ENCODE results near the gene SNHG17. TPM values are rescaled to one million over a fixed set of nuclear protein-coding genes. Genes with fewer than 3 reads are reported as not detected.

Gene SNHG17
- total RNA-seq, result 49.6 and 64.3 TPM in 2 replicates
- total RNA-seq (2013), result 11.7 TPM
- 78.0 and 89.4 TPM in 2 replicates for polyA plus RNA-seq
- polyA minus RNA-seq, result 13.1 and 15.0 TPM in 2 replicates

DNA sequence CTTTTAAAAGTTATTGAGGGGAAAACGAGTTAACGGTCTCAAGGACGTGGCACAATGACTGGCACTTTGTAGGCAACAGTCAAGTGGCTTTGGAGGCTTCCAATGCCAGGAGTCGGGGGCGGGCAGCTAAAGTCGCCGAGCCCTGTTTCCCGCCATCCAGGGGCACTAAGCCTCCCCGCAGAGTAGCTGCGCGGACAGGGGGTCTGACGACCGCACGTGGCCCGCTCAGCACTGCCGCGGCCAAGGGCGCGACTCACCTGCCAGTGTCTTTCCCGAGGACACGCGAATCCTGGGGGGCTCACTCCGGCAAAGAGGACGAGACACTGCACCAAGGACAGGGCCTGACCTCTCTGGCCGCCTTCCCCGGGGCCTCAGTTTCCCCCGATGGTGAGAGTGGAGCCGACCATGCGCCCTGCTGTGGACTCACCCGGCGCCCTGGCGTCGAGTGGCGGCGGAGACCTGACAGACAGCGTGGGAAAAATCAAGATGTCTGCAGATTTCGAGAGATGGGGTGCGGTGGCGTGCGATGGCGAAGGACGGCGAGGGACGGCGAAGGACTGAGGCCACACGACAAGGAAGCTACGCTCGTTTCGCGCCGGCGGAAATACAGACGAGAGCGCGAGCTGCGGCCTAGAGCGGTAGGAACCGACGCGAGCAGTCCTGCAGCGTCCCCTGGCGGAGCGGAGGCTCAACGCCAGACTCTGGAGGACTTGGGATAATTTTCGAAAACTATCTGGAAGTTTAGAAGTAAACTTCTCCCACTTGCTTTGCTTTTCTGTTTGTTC is at the start of gene SNHG17:
Gene SNHG17 (minus strand): TSS at position 559 of the 785 bp plus-strand sequence.
- Mint-ChIP-seq H3K27me3 (peaks cover 12% of the 10 kb centered on the region), H3K4me3 (peak within 1 kb of the TSS; percentile 99), H3K9me3 (ENCODE audit: insufficient read depth) (no peaks in the 10 kb centered on the region), H3K27ac (peak within 1 kb of the TSS; percentile 98), H3K4me1 (peaks cover 27% of the 10 kb centered on the region)
- H3K9me3 ChIP-seq (ENCODE audit: control extremely low read depth in 1 of 3, control insufficient read depth in 2 of 3, insufficient read depth in 1 of 3, low read length in 2 of 3), result no peaks in the 10 kb centered on the region
- peak within 1 kb of the TSS; percentile 74 for H3K9ac ChIP-seq (ENCODE audit: low read length)
- intact Hi-C loops (cut with micrococcal nuclease), result loop anchor here (1.0 to 2.0 kb wide), 3 partner anchors 11 to 402 kb away; partner anchors contain the start of genes RPRD1B and TTI1
- peak within 1 kb of the TSS; percentile 72 to 83 for H3K27ac ChIP-seq (ENCODE audit: low read length in 2 of 2)
- no peak for TF ChIP-seq EZH2 (IDR thresholded peaks at IDR 0.05; ENCODE audit: borderline replicate concordance, insufficient read depth, low read depth, low read length, poor library complexity, severe bottlenecking)
- TF ChIP-seq, protein P1, sequence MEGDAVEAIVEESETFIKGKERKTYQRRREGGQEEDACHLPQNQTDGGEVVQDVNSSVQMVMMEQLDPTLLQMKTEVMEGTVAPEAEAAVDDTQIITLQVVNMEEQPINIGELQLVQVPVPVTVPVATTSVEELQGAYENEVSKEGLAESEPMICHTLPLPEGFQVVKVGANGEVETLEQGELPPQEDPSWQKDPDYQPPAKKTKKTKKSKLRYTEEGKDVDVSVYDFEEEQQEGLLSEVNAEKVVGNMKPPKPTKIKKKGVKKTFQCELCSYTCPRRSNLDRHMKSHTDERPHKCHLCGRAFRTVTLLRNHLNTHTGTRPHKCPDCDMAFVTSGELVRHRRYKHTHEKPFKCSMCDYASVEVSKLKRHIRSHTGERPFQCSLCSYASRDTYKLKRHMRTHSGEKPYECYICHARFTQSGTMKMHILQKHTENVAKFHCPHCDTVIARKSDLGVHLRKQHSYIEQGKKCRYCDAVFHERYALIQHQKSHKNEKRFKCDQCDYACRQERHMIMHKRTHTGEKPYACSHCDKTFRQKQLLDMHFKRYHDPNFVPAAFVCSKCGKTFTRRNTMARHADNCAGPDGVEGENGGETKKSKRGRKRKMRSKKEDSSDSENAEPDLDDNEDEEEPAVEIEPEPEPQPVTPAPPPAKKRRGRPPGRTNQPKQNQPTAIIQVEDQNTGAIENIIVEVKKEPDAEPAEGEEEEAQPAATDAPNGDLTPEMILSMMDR (IDR thresholded peaks at IDR 0.05), result peak; percentile 100
- peaks cover 0 to 3% (median 0%) of the 10 kb centered on the region in 4 experiments for H3K27me3 ChIP-seq (replicated peaks in 1 of 4; ENCODE audit: control extremely low read depth in 1 of 4, control insufficient read depth in 3 of 4, insufficient read depth in 4 of 4, low read length in 3 of 4)
- peaks cover 11 to 13% of the 10 kb centered on the region in 2 donors for H3K4me1 ChIP-seq (ENCODE audit: control insufficient read depth in 2 of 2, insufficient read depth in 2 of 2, low read length in 2 of 2)
- peak within 1 kb of the TSS; percentile 83 for H3K4me2 ChIP-seq (replicated peaks; ENCODE audit: low read depth, low read length, poor library complexity, severe bottlenecking)
- ChIA-PET POLR2A (interaction anchor here (0.8 to 1.3 kb wide), 5 partner anchors 10 to 38 kb away, joined by 3 to 36 read pairs (median 3); partner anchors contain the start of gene RALGAPB), CTCF (interaction anchor here (0.8 to 6.1 kb wide), 8 partner anchors 12 to 377 kb away, joined by 3 to 156 read pairs (median 4); partner anchors contain the start of genes ACTR5 and RALGAPB)
- peaks cover 32% of the 10 kb centered on the region for H3K79me2 ChIP-seq (ENCODE audit: control insufficient read depth, insufficient read depth, low read length)
- H3K36me3 ChIP-seq (replicated peaks in 1 of 2; ENCODE audit: control extremely low read depth in 1 of 2, control insufficient read depth in 1 of 2, extremely low read depth in 1 of 2, insufficient read depth in 2 of 2, low read length in 1 of 2), result peaks cover 0 to 24% of the 10 kb centered on the region in 2 experiments
- peak within 1 kb of the TSS; percentile 56 to 96 (median 88) for H3K4me3 ChIP-seq (ENCODE audit: control extremely low read depth in 1 of 5, extremely low read depth in 1 of 5, insufficient read depth in 1 of 5, low read depth in 2 of 5, low read length in 4 of 5)
- DNase-seq (peak; percentile 95), ATAC-seq (ENCODE audit: low read depth) (peak; percentile 92)
- H2AFZ ChIP-seq (ENCODE audit: insufficient read depth, low read depth, low read length, poor library complexity, severe bottlenecking), result peak within 1 kb of the TSS; percentile 83
- 0% methylated on average over 63 of the region's 65 CpGs for WGBS (ENCODE audit: insufficient coverage)
- peaks cover 39% of the 10 kb centered on the region for H4K20me1 ChIP-seq (ENCODE audit: control insufficient read depth, insufficient read depth, low read length, poor library complexity, severe bottlenecking)

DNA sequence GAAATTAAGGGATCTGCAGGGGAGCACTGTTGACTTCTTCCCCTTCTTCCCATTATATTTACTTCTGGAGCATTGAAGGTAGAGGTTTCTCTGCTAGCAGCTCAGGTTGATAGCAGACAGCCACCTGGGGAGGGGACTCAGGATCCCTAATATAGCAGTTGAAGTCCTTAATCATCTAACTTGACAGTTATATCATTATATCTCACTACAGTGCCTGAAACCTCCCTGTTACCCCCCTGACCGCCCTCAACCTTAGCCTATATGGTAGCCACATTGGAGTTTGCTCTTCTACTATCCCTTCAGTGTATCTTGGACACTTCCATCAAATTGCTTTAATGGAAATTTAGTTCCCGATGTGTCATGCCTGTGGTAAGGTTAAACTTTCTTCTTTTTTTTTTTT is 44.5 kb upstream of the SNHG17 start:
- H4K20me1 ChIP-seq (ENCODE audit: control insufficient read depth, insufficient read depth, low read length, poor library complexity, severe bottlenecking), result peaks cover 80% of the 10 kb centered on the region
- no peak overlapping the region for H2AFZ ChIP-seq (ENCODE audit: insufficient read depth, low read depth, low read length, poor library complexity, severe bottlenecking)
- H3K36me3 ChIP-seq (replicated peaks in 1 of 2; ENCODE audit: control extremely low read depth in 1 of 2, control insufficient read depth in 1 of 2, extremely low read depth in 1 of 2, insufficient read depth in 2 of 2, low read length in 1 of 2), result peaks cover 6 to 13% of the 10 kb centered on the region in 2 experiments
- 100% methylated on average over 1 of the region's 2 CpGs for WGBS (ENCODE audit: insufficient coverage)
- TF ChIP-seq, protein P1 (IDR thresholded peaks at IDR 0.05), result no peak
- no peak for TF ChIP-seq EZH2 (IDR thresholded peaks at IDR 0.05; ENCODE audit: borderline replicate concordance, insufficient read depth, low read depth, low read length, poor library complexity, severe bottlenecking)
- no peak overlapping the region for H3K4me2 ChIP-seq (replicated peaks; ENCODE audit: low read depth, low read length, poor library complexity, severe bottlenecking)
- H3K79me2 ChIP-seq (ENCODE audit: control insufficient read depth, insufficient read depth, low read length), result peaks cover 93% of the 10 kb centered on the region
- ChIA-PET POLR2A (no interaction called here), CTCF (no interaction called here)
- no peak for DNase-seq
- H3K4me1 Mint-ChIP-seq, result peaks cover 33% of the 10 kb centered on the region
- H3K27me3 Mint-ChIP-seq, result no peaks in the 10 kb centered on the region
- peaks cover 0 to 3% (median 0%) of the 10 kb centered on the region in 3 donors for H3K9me3 ChIP-seq (ENCODE audit: control extremely low read depth in 1 of 3, control insufficient read depth in 2 of 3, insufficient read depth in 1 of 3, low read length in 2 of 3)
- H3K4me3 Mint-ChIP-seq, result no peak overlapping the region
- H3K27ac Mint-ChIP-seq, result no peak overlapping the region
- intact Hi-C loops (cut with micrococcal nuclease), result no loop called here
- ATAC-seq (ENCODE audit: low read depth), result no peak
- no peak overlapping the region for H3K4me3 ChIP-seq (ENCODE audit: control extremely low read depth in 1 of 5, extremely low read depth in 1 of 5, insufficient read depth in 1 of 5, low read depth in 2 of 5, low read length in 4 of 5)
- no peaks in the 10 kb centered on the region for H3K27me3 ChIP-seq (replicated peaks in 1 of 4; ENCODE audit: control extremely low read depth in 1 of 4, control insufficient read depth in 3 of 4, insufficient read depth in 4 of 4, low read length in 3 of 4)
- H3K9me3 Mint-ChIP-seq (ENCODE audit: insufficient read depth), result no peaks in the 10 kb centered on the region
- H3K4me1 ChIP-seq (ENCODE audit: control insufficient read depth in 2 of 2, insufficient read depth in 2 of 2, low read length in 2 of 2), result peaks cover under 1 to 7% of the 10 kb centered on the region in 2 donors
- H3K9ac ChIP-seq (ENCODE audit: low read length), result no peak overlapping the region
- no peak overlapping the region for H3K27ac ChIP-seq (ENCODE audit: low read length in 2 of 2)

Measured in B cell (primary cell).